Measurements from ENCODE around the gene ZNF662. TPM values are rescaled to one million over a fixed set of nuclear protein-coding genes. Genes with fewer than 3 reads are reported as not detected.

The ZNF662 gene
- total RNA-seq, 4 donors from 2014 or later = 7.2 to 25.5 (median 19.6) TPM

DNA sequence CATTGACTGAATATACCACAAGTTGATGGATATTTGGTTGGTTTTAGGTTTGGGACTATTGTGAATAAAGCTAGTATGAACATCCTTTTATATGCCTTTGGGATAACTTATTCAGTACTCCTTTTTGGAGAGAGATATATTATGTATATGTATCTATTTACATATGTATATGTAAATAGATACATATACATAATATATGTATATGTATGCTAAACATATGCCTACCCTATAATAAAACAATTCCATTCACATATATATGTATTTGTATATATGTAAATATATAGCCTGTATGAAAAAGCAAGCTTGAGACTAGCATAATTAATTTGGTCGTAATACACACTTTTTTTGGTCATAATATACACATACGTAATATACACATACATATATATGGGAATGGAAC, 57.3 kb downstream of the ZNF662 start:
- Histone ChIP-seq H3K4me1 (no peaks in the 10 kb centered on the region), H3K36me3 (no peaks in the 10 kb centered on the region), H3K27ac (no peak overlapping the region), H3K4me3 (no peak overlapping the region), H3K9me3 (no peaks in the 10 kb centered on the region), H3K27me3 (no peaks in the 10 kb centered on the region)
- intact Hi-C loops (cut with DNase I; ENCODE audit: low total_unique reads) = loop anchor here (5.0 to 10.0 kb wide), 2 partner anchors 142 to 194 kb away; partner anchors contain the start of gene POMGNT2
- TF ChIP-seq CTCF (IDR thresholded peaks at IDR 0.05) = no peak
- no peak for TF ChIP-seq POLR2A (IDR thresholded peaks at IDR 0.05)
- DNase-seq = no peak

GRCh38 chr3:42964266-42964665, 58.3 kb downstream of the ZNF662 start:
- TF ChIP-seq CTCF (IDR thresholded peaks at IDR 0.05) (no peak), POLR2A (IDR thresholded peaks at IDR 0.05) (no peak)
- Histone ChIP-seq H3K36me3 (no peaks in the 10 kb centered on the region), H3K27me3 (no peaks in the 10 kb centered on the region), H3K4me3 (no peak overlapping the region), H3K9me3 (no peaks in the 10 kb centered on the region), H3K4me1 (no peaks in the 10 kb centered on the region), H3K27ac (no peak overlapping the region)
- intact Hi-C loops (cut with DNase I; ENCODE audit: low total_unique reads) = loop anchor here (5.0 to 10.0 kb wide), 2 partner anchors 141 to 193 kb away; partner anchors contain the start of gene POMGNT2
- DNase-seq = no peak

Other genes starting within 250 kb of the ZNF662 start
- not detected for gene KLHL40, start 220.6 kb upstream of the ZNF662 start, total RNA-seq
- gene HHATL, start 203.3 kb upstream of the ZNF662 start, total RNA-seq = 1 to 10 TPM in 1 of 4 donors, under 1 TPM in 1, not detected in 2; 0.62 to 1.3 TPM
- 1 to 10 TPM in 2 of 4 donors, not detected in 2; 1.7 to 1.9 TPM for gene CCDC13, start 132.9 kb upstream of the ZNF662 start, total RNA-seq
- gene HIGD1A, start 101.7 kb upstream of the ZNF662 start, total RNA-seq = 100 to 1,000 TPM in 2 of 4 donors, 10 to 100 TPM in 2; 65.3 to 234 (median 103) TPM
- gene ACKR2, start 96.7 kb upstream of the ZNF662 start, total RNA-seq = 1 to 10 TPM; 1.5 to 8.7 (median 4.7) TPM
- gene CYP8B1, start 30.3 kb upstream of the ZNF662 start, total RNA-seq = not detected
- gene GASK1A, start 73.2 kb downstream of the ZNF662 start, total RNA-seq = 10 to 100 TPM; 26.3 to 65.8 (median 48.0) TPM
- 100 to 1,000 TPM in 1 of 4 donors, 10 to 100 TPM in 3; 17.6 to 103 (median 57.7) TPM for gene POMGNT2, start 199.9 kb downstream of the ZNF662 start, total RNA-seq

All from uterus (tissue), 4 donors.